Hepatocyte (in vitro differentiated cells): Measurements from ENCODE around the gene PDGFD. TPM values are rescaled to one million over a fixed set of nuclear protein-coding genes. Genes with fewer than 3 reads are reported as not detected.

Source experiments
- DNase-seq: peaks from one replicate; pipeline ENCODE4 v3.0.0-alpha.2; 2016; ENCODE audit warnings: low spot score
- H2AFZ ChIP-seq: fragments of 200-600 bp; sonication (generic); 2 replicates; pipeline ENCODE4 v1.6.0; 2016; ENCODE audit warnings: antibody characterized with exemption, mild to moderate bottlenecking
- H3K27ac ChIP-seq: fragments of 200-600 bp; sonication (generic); 2 replicates; pipeline ENCODE4 v1.5.1; 2016; ENCODE audit warnings: mild to moderate bottlenecking
- H3K27me3 ChIP-seq: fragments of 200-600 bp; sonication (generic); 2 replicates; pipeline ENCODE4 v1.6.1; 2016
- H3K36me3 ChIP-seq: fragments of 200-600 bp; sonication (generic); replicated peaks from 2 replicates; pipeline ENCODE4 v1.5.1; 2016; ENCODE audit warnings: low read depth; ENCODE audit not compliant: insufficient read depth
- H3K4me1 ChIP-seq: fragments of 200-600 bp; sonication (generic); 2 replicates; pipeline ENCODE4 v1.5.1; 2016; ENCODE audit warnings: mild to moderate bottlenecking, moderate library complexity; ENCODE audit not compliant: insufficient read depth
- H3K4me2 ChIP-seq: fragments of 200-600 bp; sonication (generic); 2 replicates; pipeline ENCODE4 v1.6.0; 2016
- H3K4me3 ChIP-seq: fragments of 200-600 bp; sonication (generic); 2 replicates; pipeline ENCODE4 v1.5.1; 2016; ENCODE audit warnings: mild to moderate bottlenecking
- H3K79me2 ChIP-seq: fragments of 200-600 bp; sonication (generic); 2 replicates; pipeline ENCODE4 v1.6.0; 2017; ENCODE audit warnings: mild to moderate bottlenecking
- H3K9me2 ChIP-seq: fragments of 200-600 bp; sonication (generic); replicated peaks from 2 replicates; pipeline ENCODE4 v1.6.0; 2017; ENCODE audit warnings: mild to moderate bottlenecking; ENCODE audit not compliant: insufficient read depth
- H3K9me3 ChIP-seq: fragments of 200-600 bp; sonication (generic); 2 replicates; pipeline ENCODE4 v1.5.1; 2016; ENCODE audit warnings: low read depth, mild to moderate bottlenecking
- H4K20me1 ChIP-seq: fragments of 200-600 bp; sonication (generic); 2 replicates; pipeline ENCODE4 v1.6.0; 2016; ENCODE audit warnings: mild to moderate bottlenecking; ENCODE audit not compliant: insufficient read depth, poor library complexity, severe bottlenecking
- CTCF ChIP-seq: fragments of 200-600 bp; sonication (generic); IDR thresholded peaks from 2 replicates; pipeline ENCODE4 v1.5.1; 2016; ENCODE audit warnings: antibody characterized with exemption, mild to moderate bottlenecking; ENCODE audit not compliant: poor library complexity
- EZH2 ChIP-seq: fragments of 200-600 bp; sonication (generic); IDR thresholded peaks from 2 replicates; pipeline ENCODE4 v1.6.1; 2016; ENCODE audit warnings: antibody characterized with exemption, mild to moderate bottlenecking, borderline replicate concordance
- EZH2phosphoT487 ChIP-seq: fragments of 200-600 bp; sonication (generic); IDR thresholded peaks from one replicate; pipeline ENCODE4 v1.6.1; 2018; ENCODE audit warnings: antibody characterized with exemption, mild to moderate bottlenecking, low read depth, moderate library complexity; ENCODE audit not compliant: unreplicated experiment, severe bottlenecking
- WGBS: methylation state at CpG from one replicate; pipeline ENCODE4 v1.1.6; 2016; ENCODE audit warnings: low lambda C conversion rate; ENCODE audit errors: missing lambda C conversion rate; 5-methylcytosine and 5-hydroxymethylcytosine counted together
- polyA plus RNA-seq: library from polyadenylated mRNA; unstranded; fragments of >200 nt; fragmentation: Nextera tagmentation; extraction: Ambion mirVana; gene quantifications from 2 replicates; pipeline ENCODE4 v1.2.1, GENCODE V29; 2016
- total RNA-seq: library from RNA; depleted of rRNA; stranded (reverse); fragments of >200 nt; gene quantifications from 2 replicates; pipeline ENCODE4 v1.2.3, GENCODE V29; 2014

PDGFD gene
- total and polyA plus RNA-seq, 2 experiments from 2014 or later: 17.3 to 29.6 TPM

GRCh38 chr11:104151404-104152204 lies 12.3 kb downstream of the PDGFD start:
- no peaks in the 10 kb centered on the region for H4K20me1 ChIP-seq
- H3K36me3 ChIP-seq: no peaks in the 10 kb centered on the region
- H3K27ac ChIP-seq: no peak overlapping the region
- H2AFZ ChIP-seq: no peak overlapping the region
- no peak overlapping the region for H3K4me2 ChIP-seq
- H3K79me2 ChIP-seq: no peaks in the 10 kb centered on the region
- TF ChIP-seq CTCF (peak; percentile 50), EZH2phosphoT487 (no peak)
- H3K27me3 ChIP-seq: no peaks in the 10 kb centered on the region
- H3K4me3 ChIP-seq: no peak overlapping the region
- no peaks in the 10 kb centered on the region for H3K9me3 ChIP-seq
- no peak for DNase-seq
- no peaks in the 10 kb centered on the region for H3K9me2 ChIP-seq
- no peaks in the 10 kb centered on the region for H3K4me1 ChIP-seq
- WGBS: 91% methylated on average over 8 of the region's 8 CpGs

GRCh38 chr11:104148706-104149105 lies 15.2 kb downstream of the PDGFD start:
- Histone ChIP-seq H3K9me3 (no peaks in the 10 kb centered on the region), H4K20me1 (no peaks in the 10 kb centered on the region), H3K4me2 (no peak overlapping the region), H3K4me1 (no peaks in the 10 kb centered on the region), H3K36me3 (no peaks in the 10 kb centered on the region), H3K9me2 (no peaks in the 10 kb centered on the region), H3K27me3 (no peaks in the 10 kb centered on the region), H2AFZ (no peak overlapping the region), H3K79me2 (no peaks in the 10 kb centered on the region), H3K27ac (no peak overlapping the region), H3K4me3 (no peak overlapping the region)
- DNase-seq: no peak
- TF ChIP-seq EZH2 (no peak), EZH2phosphoT487 (no peak), CTCF (no peak)
- WGBS: 61% methylated on average over 2 of the region's 2 CpGs

DNA sequence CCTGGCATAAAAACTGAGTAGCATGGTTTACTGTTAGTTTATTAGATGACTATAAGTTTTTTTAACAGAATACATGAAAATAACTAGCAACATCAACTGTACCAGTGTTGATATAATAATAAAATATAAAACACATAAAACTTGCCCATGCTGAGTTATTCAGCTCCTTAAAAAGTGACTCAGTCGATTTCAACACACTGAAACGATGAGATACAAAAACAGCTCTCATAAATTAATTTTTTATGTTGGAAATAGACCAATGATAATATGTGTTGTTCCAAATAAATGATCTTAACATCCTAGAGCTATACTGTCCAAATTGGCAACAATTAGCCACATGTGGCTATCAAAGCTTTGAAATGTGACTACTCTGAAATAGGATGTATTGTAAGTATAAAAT lies 15.9 kb downstream of the PDGFD start:
- 82% methylated on average over 2 of the region's 2 CpGs for WGBS
- Histone ChIP-seq H3K79me2 (no peaks in the 10 kb centered on the region), H3K27ac (no peak overlapping the region)

More for the DNA sequence above, 15.9 kb downstream of the PDGFD start:
- no peak overlapping the region for H2AFZ ChIP-seq
- H3K27me3 ChIP-seq: no peaks in the 10 kb centered on the region
- no peak overlapping the region for H3K4me3 ChIP-seq
- no peaks in the 10 kb centered on the region for H3K4me1 ChIP-seq
- H3K36me3 ChIP-seq: no peaks in the 10 kb centered on the region
- no peaks in the 10 kb centered on the region for H4K20me1 ChIP-seq
- DNase-seq: no peak
- H3K4me2 ChIP-seq: no peak overlapping the region
- H3K9me2 ChIP-seq: no peaks in the 10 kb centered on the region
- TF ChIP-seq CTCF (no peak), EZH2 (no peak), EZH2phosphoT487 (no peak)
- no peaks in the 10 kb centered on the region for H3K9me3 ChIP-seq
